Measurements from ENCODE around the gene SORCS2.

Gene SORCS2

DNA sequence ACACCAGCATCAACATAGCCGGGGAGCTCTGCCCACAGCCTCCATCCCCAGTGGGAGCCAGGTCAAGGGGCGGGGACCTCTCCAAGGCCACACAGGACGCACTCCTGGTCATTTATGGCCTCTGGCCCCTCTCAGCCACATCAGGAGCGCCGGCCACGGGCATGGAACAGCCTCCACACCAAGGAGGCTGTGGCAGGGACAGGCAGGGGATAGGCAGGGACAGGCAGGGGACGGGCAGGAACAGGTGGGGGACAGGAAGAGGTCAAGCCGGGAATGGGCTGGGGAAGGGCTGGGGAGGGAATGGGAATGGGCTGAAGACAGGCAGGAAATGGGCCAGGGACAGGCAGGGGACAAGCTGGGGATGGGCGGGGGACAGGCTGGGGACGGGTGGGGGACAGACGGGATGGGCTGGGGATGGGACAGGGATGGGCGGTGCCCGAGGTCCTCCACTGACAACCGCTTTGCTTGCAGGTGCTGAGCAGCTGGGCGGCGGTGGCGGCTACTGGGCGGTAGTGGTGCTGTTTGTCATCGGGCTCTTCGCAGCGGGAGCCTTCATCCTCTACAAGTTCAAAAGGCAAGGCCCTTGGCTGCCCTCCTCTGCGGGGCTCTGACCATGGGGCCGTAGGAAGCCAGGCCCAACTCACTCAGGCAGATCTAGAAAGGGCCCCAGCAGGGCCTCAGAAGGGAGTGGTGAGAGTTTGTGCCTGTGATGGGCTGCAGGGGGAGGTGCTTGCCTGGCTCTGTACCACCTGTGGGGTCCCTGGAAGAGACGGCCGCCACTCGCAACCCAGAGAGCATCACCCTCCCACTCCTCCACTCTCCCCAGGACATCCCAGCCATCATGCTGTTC, 541.7 kb downstream of the SORCS2 start:
- DNase-seq (ENCODE audit: low spot score), result no peak

DNA sequence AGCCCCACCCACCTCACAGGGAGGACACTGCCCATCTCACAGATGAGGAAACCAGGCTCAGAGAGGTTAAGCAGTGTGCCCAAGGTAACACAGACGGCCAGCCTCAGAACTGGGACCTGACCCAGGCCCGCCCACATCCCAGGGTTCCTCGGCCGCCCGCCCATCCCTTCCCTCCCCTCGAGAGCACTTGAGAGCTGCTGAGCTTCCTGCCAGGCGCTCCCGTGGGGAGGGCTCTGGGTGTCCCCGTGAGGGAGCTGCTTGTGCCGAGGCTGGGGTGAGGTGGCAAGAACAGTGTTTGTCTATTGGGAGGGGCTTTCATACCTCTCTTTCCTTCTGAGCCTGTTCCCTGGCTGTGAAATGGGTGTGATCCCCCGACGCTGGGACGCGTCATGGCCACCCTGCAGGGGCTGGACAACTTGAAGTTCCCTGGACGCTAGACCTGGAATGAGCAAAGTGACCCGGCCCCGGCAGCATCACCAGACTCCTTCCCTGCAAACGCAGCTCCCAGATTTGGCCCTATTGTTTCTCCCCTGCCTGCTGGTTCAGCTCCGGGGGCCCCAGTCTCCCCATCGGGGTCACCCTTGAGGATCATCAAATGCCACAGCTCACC, 542.4 kb downstream of the SORCS2 start:
- no peak for DNase-seq (ENCODE audit: low spot score)

DNA sequence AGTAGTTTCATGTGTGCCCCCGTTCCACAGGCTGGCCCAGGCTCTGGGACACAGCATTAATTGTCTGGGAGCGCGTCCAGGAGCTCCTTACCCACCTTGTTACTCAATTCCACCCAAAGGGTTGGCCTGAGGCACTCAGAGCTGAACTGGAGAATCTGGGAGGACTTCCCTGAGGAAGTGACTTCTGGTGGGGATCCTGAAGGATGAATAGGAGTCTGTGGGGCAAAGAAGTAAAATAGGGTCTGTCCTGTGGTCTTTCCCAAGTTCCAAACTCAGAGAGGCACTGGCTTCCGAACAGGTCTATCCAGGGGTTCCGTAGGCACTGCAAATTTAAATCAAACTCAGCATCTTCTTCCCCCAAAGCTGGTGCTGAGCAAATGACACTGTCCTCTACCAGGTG, 543.1 kb downstream of the SORCS2 start:
- no peak for DNase-seq (ENCODE audit: low spot score)

DNA sequence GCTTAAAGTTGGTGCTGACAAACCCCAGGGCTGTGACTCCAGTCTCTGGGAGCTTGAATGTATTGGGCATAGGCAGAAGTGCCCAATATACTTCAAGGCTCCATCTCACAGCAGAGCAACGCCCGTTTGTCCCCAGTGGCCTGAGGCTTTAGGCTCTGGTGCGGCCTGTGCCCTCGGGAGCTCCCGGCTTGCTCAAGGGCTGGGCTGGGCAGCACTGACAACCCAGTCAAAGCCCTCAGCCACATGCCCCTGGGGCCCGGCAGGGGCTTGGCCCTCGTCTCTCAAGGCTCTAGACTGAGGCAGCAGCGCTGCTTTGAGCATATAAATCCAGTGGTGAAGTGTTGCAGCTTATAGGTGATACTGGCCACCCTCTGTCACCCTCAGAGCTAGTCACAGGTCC, 543.6 kb downstream of the SORCS2 start:
- DNase-seq (ENCODE audit: low spot score), result no peak

DNA sequence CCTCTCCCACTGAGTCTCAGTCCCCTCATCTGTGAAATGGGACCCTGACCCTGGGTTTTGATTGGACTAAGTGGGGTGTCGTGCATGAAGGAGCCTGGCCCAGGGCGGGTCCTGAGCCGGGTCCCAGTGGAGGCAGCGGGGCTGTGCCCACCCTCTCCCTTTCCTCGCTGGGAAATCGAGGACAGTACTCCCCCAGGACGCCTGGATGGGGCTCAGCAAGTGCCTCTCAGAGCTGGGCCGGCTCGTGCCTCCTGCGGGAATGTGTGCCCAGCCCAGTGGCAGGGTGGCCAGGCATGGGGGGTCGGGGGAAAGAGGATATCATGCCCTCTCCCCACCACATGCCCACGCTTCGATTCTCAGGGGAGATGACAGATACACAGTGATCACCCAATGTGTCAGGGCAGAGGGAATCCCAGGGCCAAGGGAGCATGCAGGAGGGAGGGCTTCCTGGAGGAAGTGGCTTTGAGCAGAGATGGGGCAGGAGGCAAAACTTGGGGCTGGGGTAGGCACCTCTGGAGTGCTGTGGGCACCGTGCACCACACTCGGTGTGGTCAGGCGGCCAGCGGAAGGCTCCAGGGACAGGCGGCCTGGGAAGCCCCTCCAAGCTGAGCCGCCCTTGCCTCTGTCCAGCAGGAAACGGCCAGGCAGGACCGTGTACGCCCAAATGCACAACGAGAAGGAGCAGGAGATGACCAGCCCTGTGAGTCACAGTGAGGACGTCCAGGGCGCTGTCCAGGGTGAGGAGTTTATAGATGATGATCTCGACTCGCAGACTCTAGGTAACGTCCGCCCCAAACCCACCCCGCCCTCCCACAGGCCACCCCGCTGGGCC, 544.3 kb downstream of the SORCS2 start:
- no peak for DNase-seq (ENCODE audit: low spot score)

DNA sequence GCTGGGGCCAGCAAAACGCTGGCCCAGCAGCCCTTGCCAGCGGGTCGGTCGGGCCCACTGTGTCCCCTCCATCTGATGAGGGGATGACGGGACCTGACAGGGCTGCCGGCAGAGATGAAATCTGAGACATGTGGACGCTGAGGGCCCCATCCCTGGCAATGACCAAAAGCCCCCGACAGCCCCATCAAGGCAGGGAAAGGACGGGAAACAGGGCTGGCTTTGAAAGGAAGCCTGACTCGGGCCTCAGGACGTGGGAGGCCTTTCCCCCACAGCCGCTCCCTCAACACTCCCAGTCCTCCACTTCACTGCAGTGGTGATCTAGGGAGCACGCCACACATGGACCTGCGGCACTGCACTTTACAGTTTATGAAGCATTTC, 544.9 kb downstream of the SORCS2 start:
- DNase-seq (ENCODE audit: low spot score), result no peak

DNA sequence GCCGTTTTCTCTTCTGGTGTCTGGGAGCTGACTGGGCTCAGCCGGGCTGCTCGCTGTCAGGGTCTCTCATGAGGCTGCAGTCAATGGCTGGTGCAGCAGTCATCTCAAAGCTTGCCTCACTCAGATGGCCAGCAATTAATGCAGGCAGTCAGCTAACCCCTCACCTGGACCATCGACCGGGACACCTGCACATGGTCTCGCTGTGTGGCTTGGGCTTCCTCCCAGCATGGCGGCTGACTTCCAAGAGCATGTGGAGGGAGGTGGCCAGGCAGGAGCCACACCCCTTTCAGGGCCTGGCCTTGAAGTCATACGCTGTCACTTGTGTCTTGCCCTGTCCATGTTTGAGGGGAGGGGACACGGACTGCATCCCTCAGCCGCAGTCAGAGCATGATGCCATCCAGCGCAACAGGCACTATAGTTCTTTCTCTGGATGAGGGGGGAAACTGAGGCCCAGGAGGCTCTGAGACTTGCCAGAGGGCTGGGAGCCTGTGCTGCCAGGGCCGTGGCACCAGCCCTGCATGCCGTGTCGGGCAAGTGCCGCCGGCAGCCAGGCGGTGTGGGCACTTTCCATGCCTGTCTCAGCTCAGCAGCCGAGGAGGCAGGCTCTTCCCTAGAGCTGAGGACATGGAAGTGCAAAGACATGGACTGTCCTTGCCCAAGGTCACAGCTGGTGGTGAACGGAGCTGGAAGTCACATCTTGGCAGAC, 545.6 kb downstream of the SORCS2 start:
- no peak for DNase-seq (ENCODE audit: low spot score)

DNA sequence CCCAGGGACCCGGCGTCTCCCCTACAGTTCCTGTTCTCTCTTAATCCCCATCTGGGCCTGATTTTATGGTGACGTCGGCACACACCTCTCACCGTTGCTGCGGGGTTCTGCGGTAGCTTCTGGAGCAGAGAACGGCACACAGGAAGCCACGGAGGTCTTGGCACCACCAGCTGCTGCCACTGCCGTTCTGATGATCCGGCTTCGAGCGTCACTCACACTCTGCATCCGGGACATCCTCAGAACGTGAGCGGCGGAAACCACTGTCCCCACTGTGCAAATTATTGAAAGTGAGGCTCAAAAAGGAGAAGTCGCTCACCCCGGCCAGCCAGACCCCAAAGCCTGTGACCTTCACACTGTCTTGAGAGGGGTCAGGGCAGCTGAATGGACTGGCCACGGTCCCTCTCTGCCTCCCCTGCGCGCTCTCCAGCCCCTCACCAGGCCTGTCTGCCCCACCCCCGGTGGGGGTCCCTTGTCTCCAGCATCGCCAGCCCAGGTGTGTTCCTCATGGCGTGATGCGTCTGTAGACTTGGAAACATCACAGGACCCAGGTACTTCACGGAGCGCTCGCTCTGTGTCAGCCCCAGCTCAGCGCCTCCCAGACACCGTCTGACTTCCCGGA, 546.2 kb downstream of the SORCS2 start:
- DNase-seq (ENCODE audit: low spot score), result no peak

DNA sequence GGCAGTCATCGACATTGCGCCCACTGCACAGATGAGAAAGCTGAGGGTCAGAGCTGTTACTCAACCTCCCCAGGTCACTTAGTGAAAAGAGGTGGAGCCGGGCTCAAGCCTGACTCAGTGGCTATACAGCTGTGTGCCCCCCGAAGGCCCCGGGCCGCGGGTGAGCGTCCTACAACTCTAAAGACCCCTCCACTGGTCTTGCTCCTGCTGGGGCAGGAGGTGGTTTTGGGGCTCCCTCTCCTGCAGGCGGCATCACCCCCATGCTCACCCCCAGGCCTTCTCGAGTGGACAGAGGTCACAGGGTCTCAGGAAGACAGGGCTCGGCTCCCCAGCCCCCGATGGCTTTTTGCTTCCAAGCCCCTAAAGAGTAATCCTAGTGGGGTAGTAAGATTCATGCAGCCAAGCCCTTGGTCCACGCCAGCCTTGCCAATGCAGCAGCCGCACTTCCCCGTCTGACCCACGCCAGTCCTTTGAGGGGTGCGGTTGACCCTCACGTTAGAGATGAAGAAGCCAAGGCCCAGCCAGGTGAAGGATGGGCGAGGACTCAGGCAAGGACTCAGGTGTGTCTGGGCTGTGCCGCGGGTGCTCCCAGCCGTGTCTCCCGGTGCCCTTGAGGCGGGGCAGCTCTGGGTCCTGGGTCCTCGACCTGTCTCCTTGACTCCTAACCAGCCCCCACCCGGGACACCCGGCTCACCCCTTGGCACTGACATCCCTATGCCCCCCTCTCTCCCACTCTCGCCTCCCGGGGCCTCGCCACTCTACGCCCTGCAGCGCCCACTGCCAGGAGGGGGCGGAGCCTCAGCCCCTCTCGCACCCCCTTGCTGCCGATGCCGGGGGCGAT, 547.0 kb downstream of the SORCS2 start:
- DNase-seq (ENCODE audit: low spot score), result no peak

DNA sequence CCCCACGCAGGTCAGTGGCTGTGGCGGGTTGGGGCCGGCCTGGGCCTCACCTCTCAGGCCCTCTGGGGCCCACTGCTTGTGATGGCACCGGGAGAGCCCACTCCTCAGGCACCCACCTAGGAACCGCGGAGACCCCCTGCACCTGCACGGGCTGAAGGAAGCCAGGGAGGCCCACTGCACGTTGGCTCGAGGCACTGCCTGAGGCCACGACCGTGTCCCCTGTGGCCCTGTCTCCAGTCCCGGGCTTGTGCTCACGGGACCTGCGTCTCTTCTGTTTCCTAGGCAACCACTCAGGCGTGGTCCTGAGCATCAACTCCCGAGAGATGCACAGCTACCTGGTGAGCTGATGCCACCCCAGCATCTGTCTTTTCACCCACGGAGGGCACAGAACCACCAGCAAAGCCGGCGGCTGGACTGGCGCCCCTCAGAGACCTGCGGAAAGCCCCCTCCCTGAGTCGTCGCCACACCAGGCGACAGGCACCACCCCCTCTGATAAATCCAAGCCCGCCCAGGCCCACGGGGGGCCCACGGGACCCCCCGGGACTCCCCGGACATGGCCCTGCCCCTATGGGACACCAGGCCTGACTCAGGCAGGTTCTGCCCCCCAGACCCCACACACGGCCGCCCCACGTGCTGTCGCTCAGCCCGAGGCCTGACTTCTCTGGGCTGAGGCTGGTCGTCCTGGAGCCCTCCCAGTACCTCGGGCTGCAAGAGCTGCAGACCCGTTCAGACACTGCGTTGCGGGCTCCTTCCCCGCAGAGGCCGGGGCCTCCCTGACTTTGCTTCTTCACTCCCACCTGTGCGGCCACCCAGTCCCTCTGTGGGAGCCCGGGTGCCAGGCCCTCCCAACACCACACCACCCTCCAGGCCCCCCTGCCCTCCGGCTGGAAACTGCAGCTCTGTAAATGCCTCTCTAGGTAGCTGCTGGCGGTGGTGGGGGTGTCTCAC, 547.9 kb downstream of the SORCS2 start:
- no peak for DNase-seq (ENCODE audit: low spot score)

DNA sequence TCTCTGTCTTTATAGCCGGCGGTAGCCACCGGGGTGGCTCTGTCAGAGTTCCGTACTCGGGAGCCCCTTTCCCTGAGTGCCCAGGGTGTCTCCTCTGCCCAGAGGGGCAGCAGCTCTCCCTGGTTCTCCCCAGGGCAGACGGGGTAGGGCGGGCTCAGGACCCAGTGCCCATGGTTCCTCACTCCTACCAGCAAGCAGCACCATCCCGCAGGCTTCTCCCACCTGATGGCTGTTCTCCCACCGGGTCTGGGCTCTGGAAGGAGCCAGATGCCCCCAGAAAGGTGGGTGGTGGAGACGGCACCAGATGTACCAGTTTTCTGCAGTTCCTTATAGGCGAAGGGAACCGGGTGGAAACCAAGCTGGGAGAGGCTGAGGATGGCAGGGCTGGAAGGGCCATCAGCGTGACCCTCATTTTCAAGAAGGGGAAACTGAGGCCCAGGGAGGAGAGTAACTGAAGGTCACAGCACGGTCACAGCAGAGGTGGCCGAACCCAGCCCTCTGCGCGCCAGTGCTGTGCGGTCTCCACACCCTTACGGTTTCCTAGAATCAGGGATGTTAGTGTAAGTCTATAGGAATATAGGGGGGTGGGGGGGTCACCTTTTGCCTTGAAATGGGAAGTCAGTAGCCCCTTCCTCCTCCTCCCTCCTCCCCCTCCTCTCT, 548.7 kb downstream of the SORCS2 start:
- no peak for DNase-seq (ENCODE audit: low spot score)

DNA sequence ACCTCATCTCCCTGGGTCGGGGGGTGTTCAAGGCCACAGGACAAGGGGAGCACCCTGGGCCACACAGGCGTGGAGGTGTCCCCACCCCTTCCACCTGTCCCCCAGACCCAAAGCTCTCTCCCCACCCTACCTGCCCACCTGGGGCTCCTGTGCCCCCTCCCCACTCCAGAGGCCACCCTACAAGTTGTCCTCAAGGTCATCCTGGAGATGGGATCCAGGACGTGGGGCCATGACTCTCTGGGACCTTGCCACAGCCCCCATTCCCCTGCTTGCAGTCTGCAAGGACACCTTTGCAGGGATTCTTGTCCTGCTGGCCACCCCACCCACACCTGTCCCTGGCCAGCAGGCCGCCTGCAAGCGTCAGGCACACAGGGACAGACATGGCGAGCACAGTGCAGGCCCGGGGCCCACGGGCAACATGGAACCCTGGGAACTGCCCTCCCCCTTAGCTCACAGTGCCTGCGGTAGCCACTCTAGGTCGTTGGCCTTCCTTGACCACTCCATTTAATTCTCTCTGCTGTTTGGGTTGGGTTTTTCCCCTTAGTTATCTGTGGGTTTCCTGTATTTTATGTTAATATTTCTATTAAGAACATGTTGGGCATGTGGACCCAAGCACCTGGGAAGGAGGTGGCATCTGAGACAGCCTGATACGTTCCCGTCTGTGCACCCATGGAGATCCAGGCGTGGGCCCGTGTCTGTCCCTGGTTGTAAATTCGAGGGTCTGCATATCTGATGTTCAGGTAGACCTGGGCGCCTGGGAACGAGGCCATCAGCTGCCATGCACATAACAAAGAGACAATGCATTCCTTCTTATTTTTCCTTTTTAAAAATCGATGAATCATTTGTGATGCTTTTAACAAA, 549.8 kb downstream of the SORCS2 start:
- no peak for DNase-seq (ENCODE audit: low spot score)

DNA sequence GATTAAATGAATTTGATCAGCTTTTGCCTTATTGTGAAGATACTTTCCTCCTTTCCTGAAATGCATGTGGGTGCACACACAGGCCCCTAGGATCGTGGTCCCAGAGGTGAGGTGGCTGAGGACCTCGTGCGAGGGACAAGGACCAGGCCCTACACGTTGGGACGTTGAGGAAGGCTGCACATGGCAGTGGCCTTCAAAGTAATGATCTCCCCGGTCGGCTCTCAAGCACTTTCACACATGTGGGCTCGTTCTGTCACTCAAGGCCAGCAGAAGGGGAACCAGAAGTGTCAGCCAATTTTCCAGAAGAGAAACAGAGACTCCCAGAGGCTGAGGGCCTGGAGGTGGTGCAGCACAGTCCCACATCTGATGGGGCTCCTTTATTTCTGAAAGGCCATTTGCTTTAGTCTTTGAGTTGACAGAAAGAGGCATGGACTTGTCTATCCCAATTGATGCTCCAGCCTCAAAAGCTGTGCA, 550.5 kb downstream of the SORCS2 start:
- no peak for DNase-seq (ENCODE audit: low spot score)

DNA sequence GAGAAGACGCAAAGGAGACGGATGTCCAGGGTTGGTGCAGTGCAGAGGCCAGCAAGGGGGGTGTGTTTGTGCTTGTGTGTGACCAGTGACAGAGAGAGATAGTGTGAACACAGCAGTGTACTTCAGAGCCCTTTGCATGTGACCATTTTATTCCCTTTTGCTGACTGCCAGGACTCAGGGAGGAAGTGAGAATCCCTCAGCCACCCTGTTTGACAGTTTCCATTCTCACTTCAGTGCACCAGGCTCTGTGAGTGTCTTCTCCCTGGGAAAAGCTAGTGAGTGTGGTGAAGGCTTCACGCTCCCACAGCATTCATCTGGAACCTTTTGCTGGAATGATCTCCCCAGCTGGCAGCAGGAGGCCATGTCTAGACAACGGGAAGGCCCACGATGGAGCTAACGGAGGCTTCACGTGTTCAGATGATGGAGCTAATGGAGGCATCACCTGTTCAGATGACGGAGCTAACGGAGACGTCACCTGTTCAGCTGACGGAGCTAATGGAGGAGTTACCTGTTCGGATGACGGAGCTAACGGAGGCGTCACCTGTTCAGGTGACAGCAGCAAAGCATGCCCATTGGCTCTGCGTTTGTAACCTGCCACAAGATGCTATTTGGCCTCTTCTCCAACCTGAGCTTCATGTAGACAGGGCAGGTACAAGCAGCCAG, 551.9 kb downstream of the SORCS2 start:
- DNase-seq (ENCODE audit: low spot score), result no peak

DNA sequence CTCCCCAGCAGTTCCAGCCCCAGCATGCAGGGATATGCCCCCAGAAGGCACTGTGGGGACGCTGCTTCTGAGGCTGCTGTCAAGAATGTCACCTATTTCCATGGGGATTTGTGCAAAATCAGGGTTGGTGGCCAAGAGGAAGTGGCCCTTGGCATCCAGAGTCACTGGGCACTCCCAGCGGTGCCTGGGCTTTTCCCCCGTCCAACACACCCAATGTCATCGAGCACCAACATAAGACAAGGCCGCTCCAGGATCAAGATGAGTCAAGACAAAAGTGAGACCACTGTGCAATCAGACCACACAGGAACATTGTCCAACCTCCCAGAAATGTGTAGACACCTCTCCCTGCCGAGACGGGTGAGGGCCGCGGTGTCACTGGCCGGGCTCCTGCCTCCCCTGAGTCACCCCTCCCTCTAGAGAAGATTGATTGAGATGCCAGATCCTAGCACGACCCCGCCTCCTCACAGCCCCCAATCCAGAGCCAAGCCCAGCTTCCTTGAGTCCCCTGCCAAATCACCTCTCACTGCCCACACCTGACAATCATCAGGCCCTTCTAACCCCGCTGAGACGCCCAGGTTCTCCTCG, 553.1 kb downstream of the SORCS2 start:
- no peak for DNase-seq (ENCODE audit: low spot score)

DNA sequence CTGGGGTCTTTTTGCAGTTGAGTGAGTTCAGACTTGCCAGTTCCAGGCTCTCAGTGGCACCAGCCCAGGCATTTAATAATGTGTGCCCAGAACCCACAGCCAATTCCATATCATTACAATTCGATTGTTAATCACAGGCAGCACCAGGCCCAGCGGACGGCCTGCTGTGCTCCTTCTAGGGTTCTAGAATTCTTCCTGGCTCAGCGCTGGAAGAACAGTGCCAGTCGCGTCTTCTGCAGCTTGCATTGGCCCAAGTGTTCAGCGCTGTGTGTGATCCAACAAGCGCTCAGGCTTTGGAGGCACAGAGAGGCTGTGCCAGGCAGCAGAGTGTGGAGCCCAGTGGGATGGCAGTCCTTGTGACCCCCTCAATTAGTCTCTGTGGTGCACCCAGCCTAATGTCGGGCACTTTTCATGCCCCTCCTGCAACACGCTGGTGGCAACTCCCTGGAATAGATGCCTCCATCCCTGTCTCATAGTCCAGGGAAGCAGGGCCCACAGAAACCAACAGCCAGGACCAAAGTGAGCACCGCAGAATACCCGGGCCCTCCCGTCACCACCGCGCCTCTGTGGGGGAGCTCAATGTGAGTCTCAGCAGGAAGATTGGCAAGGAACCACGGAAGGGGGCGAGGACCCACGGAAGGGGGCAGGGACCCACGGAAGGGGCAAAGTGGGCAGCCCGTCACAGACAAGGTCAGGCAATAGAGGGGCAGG, 554.2 kb downstream of the SORCS2 start:
- no peak for DNase-seq (ENCODE audit: low spot score)

DNA sequence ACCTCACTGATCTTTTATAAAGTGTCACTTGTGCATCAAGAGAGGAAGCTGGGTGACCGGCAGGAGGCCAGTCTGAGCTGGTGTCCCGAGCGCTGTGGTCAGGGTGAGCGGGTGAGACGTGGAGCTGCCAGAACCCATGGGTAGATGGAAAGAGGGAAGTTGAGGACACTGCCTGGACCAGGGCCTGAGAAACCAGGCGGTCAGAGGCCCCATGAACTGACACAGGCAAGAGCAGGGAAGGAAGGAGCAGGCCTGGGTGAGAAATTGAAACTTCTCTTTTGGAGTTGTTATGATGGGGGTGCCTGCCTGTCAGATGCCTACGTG, 554.7 kb downstream of the SORCS2 start:
- no peak for DNase-seq (ENCODE audit: low spot score)
